C1 segment of cervical spinal cord (tissue), 14 donors: ENCODE data around the gene KIAA1191.
"Not testable (repeated sequence)": the region's sequence is repeated elsewhere in the genome, so short reads cannot be mapped to it uniquely, and the experiment has no call there.

Experiments used
- DNase-seq, 14 donors: peaks; one replicate each; lab custom pipeline; 2025; lab: John Stamatoyannopoulos, UW

KIAA1191 gene

GRCh38 chr5:176317534-176318374, 43.8 kb downstream of the KIAA1191 start:
- DNase-seq, result no peak

GRCh38 chr5:176305356-176305755, 56.2 kb downstream of the KIAA1191 start:
- not testable (repeated sequence) for DNase-seq
